Stimulated activated CD4-positive, alpha-beta T cell treated with anti-CD3 and anti-CD28 coated beads, TNF-alpha, amount 100 ng/mL, for 48 hours (primary cell): ENCODE measurements around the gene PDGFC.

Experiments
- DNase-seq, 3 donors: peaks; one replicate each; pipeline ENCODE4 v3.0.0-alpha.2; 2020; ENCODE audit warnings: low read depth in 3 of 3

PDGFC gene

DNA sequence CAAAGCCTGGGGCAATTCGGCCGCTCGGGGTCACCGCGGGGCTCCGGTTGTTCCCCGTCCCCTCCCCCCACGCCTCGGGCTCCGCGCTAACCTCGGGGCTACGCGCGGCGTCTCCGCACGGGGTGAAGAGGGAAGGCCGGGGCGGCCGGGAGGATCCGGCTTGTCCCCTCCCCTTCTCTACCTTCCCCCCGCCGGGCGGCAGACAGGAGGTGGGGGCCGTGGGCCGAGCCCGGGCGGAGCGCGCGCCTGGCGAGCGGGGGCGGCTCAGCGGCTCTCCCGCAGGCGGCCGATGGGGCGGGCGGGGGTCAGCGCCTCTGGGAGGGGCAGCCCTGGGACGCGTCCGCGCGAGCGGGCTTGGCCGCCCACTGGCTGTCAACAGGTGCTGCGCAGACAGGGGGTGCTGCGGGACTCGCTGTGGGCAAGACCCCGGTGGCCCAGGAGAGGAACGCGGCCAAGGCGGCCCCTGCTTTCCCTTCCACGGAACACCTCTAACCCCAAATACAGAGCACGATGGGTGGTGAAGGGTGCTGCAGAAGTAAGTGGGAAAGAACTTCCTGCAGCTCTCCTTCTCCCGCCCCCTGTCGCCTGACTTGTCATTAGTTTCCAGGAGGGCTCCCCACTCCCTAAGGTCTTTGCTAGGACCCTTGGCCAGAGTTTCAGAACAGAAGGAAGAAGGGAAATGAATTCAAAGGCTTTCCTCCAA, at the start of gene PDGFC:
Gene PDGFC, minus strand, starts transcription at position 124 of the 703 bp plus-strand sequence. CDS start 896 bp downstream, outside the sequence.
- DNase-seq, result no peak

GRCh38 chr4:157020882-157021281, 49.3 kb upstream of the PDGFC start:
- DNase-seq, result no peak

DNA sequence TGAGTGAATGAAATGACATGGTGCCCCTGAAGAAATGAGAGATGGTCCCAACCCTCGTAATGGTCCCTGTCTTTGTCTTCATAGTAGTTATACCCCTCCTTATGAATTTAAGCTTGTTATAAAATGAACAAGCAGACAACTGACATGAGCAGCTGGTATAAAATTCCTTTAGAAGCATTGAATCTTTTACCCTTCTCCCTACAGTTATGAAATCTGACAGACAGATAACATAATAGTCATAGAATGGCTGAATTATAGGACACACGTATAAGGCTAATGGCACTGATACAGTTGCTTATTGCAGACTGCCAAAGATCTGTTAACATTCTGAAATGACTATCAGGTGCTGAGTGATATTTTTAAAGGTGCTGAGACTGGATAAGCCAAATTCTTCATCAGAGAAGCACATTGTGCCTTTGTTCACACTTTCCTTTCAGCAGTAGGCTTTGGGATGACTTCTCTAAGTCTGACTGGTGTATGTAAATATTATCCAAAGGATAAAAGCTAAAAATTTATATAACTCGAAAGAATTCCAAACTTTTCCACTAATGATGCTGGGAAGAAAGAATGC, 47.4 kb upstream of the PDGFC start:
- DNase-seq, result no peak

- no peak for DNase-seq
Observed at GRCh38 chr4:157014621-157015591, 43.3 kb upstream of the PDGFC start.

DNA sequence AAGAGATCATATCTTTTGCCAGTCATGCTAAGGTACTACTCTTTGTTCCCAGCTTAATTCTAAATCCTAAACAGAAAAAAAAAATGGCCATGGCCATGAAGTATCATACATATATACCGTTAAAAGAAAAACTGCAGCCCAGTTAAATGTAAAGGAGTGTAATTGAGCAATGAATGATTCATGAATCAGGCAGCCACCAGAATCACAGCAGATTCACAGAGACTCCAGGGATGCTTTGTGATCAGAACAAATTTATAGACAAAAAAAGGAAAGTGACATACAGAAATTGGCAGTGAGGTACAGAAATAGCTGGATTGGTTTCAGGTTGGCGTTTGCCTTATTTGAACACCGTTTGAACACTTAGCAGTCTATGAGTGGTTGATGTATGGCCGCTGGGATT, 42.1 kb upstream of the PDGFC start:
- DNase-seq, result no peak

DNA sequence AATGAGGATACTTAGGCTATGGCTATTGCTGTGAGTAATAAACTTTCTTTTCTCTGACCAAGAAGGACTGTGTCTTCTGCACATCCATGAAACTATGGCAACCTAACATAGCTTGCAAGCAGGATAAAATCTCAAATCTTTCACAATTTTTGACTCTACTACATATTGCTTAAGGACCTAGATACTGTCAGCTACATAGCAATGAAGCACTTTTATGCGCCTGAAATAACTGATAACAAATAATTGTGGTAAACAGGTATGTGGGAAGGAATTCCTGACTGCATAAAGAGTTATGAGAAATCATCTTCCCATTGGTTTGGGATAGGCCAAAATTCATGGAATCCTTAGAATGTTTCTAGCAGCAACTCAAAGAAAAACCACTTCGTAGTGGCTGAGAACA, 41.2 kb upstream of the PDGFC start:
- DNase-seq, result no peak

DNA sequence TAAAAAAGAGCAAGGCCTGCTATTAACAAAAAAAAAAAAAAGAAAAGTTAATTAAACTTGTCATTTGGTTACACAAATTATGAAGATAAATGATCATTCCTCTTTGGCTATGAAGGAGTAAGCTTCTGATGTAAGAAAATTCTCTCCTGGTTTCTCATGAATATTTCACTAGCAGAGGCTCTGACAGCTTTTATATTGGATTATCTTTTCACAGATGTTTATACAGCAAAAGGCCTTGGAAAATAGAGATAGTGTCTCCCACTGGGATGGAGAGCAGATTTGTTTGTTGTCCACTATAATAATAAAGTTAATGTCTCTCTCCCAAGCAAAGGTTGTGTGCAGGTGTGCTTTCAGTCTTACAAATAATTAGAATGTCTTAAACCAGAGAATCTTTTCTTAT, 40.7 kb upstream of the PDGFC start:
- DNase-seq, result no peak

DNA sequence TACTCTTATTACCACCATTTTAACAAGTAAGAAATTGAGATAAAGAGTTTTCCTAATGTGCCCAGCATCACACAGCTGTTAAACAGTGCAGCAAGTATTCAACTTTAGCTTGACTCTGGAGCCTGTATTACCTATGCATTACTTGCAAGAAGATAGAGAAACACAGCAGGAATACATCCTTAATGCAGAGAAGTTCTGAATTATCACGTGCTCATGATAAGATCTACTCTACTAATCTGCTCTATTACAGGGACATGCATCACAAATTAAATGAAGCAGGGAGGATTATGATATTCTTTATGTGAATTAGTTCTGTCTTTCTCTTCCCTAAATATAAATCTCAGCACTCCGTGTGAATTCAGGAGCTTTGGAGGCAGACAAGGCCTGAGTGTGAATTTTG, 39.0 kb upstream of the PDGFC start:
- DNase-seq, result no peak

DNA sequence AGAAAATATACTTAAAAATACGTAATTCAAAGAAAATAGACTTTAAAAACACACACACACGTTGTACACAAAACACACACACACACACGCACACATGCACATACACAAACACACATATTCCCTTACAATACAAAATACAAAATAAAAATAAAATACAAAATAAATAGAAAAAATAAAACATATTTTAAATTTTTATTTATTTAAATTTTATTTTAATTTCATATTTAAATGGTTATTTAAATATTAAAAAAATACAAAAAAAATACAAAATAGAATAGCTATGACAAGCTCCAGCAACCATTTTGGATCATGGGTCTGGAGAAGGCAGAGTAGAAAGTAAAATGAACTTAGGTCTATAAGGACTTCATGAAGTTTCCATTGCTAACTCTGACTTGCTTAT, 34.2 kb upstream of the PDGFC start:
- DNase-seq, result no peak

GRCh38 chr4:157005193-157005592, 33.6 kb upstream of the PDGFC start:
- no peak for DNase-seq

DNA sequence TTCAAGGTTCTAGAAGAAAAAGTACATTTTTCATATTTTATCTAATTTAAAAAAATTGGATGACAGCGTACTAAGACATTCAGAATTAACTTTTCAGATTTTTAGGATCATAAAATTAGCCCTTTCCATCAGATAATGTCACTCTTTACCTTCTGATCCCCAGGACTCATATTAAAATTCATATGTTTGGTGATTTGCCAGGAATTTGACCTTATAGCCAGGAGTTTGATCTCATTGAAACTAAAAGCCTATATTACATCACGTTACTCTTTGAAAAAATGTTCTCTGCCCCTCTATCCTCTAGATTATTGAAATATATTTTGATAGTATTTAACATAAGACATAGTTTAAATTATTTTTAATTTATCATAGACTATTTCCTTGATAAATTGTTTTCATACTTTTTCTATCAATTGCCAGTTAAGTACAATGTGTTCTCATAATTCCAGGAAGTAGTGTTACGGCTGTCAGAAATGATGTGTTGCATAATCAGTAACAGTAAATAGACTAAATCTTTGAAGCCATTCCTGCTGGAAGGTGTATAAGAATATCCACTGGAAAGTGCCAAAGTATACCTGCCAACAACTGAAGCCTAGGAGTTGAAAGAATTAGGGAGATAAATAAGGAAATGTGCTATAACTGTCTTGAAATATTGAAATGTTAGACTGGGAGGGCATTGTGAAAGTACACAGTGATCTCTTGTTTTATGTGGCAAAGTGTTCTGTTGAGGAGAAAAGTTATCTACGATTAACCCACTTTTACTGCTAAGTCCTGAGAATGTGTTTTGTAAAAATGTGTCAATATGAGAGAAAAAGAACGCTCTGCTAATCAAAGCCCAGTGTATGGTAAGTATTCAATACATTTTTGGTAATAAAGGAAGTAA, 32.9 kb upstream of the PDGFC start:
- no peak for DNase-seq

GRCh38 chr4:156999175-156999517, 27.5 kb upstream of the PDGFC start:
- DNase-seq, result no peak

DNA sequence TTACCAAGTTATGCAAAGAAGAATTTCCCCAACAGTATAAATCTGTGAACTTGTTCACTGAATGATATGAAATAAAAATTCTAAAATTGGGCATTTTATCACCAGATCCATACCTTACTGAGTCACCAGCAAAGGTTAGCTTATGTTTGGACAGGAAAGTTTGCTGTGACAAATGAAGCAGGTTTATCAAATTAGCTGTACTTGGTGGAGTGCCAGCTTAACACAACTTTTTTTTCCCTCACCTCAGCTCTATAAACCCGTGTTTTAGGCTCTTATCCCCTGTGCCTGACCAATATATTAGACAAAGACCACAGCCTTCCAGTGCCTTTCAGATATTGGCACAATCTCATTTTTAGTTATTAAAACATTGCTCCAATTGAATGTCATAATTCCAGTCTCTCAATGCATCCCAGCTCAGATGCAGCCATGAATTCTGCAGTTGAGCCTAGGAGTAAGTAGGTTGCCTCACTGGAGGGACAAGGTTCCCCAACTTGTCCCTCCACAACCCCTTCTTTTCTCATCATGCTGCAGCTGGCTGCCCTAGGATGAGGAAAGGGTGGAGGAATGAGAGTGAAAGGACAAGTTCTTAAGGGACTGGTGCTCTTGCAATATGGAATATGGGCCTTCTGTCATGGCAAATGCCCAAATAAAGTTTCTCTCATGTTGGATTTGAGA, 27.0 kb upstream of the PDGFC start:
- no peak for DNase-seq

GRCh38 chr4:156992943-156993342, 21.3 kb upstream of the PDGFC start:
- no peak for DNase-seq

DNA sequence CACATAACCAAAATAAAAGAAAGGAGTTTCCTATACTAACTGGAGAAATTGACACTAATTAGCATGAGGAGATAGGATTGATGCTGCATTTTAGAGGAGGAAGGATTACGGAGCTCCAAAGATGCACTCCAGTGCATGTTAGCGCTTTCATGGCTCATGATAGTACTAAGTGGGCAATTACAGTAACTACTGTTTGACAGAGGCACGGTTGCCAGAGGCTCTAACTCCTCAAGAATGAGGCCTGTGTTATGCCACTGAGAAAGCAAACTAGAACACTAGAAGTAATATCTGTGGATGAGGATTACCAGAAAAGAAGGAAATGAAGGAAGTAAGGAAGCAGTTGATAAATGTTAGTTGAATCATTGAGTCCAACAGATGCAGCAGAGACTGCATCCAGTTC, 19.6 kb upstream of the PDGFC start:
- DNase-seq, result no peak

DNA sequence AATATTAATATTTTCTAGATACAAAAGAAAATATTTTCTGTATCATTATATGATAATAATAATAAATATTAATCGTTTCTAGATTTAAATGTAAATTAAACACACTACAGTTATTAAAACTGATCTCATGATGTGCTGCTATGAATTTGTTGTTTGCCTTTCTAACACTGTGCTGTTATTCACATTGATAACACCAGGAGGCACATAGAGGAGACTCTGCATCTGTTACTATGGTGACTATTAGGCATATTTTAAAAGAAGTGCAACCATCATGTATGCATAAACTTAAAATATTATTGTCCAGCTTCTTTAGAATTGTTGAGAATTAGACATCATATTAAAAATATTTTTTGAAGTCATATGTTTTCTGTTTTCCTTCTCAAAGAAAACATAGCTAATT, 11.8 kb upstream of the PDGFC start:
- no peak for DNase-seq

DNA sequence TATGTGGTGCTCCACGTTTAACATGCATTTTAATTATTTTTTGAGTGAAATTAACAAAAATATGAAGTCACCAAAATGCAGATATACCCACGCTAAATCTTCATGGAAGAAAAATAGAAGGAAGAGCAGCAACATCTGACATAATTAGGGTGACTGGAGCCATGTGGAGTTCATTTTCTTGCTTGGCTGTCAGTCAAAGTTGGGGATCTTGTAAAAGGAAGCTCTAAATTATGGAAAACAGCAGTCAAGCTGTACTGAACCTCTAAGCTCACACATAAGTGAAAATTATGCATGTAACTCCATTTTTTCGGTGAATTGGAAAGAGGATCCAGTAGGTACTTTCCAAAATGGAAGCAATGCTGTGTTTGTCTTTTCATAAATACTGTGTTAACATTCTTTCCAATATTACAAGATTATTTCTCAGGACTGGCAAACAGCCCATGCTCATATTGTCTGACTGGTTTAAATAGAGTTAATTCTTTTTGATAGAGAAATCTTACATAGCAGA, 9.7 kb upstream of the PDGFC start:
- DNase-seq, result no peak

DNA sequence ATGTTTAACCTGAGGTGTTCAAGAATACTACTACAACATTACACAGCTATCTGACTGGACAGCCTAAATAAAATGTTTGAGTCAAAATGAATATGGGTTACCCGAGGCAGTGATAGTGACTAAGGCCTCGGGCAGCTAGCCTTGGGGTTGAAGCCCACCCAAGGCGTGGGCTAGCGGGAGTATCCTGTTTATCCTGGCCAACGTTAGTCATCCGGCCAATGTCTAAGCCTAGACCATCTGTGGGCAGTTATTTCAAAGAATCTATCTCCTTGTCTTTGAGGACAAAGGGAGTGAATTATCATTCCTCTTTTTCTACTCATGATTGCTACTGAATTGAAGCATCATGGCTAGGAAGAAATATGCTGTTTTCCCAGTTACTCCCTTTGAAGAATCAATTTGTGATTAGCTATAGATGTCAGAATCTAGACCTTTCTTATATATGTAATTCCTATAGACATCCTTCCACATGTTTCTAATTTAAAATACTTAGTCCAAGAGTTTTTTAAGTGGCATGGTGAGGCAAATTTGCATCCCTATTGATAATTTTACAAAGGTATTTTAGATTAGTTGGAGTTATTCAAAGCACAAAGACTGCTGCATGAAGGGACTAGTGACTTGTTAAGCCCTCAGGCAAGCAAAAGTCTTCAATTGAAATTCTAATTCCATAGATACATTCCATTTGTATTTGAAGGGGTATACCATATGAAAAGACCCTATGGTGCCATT, 6.0 kb upstream of the PDGFC start:
- DNase-seq, result no peak

GRCh38 chr4:156976147-156976546, 4.5 kb upstream of the PDGFC start:
- DNase-seq, result no peak

GRCh38 chr4:156975686-156976085, 4.1 kb upstream of the PDGFC start:
- DNase-seq, result no peak
